Measurements from ENCODE around the gene GCH1. TPM values are rescaled to one million over a fixed set of nuclear protein-coding genes. Genes with fewer than 3 reads are reported as not detected.

Gene GCH1
- total RNA-seq, 4 donors from 2014 or later = 2.2 to 5.0 (median 3.7) TPM

DNA sequence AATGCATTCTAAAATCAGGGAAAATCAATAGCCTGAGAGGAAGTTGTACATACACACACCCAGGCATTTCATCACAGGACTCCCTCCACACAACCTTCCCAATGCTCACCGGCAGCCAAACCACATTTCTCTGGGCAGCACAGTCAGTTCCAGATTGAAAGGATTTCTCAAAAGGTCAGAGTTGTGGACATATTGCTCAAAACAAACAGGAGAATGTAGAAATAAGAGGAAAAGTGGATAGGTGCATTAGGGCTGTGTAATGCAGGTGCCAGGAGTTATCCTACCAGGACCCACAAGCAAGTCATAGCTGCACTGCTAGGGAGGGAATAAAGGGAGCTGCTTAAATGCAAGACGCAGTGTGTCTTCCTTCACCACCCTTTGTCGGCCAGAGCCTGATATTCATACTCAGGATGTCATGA is 62.9 kb downstream of the GCH1 start:
- H3K36me3 ChIP-seq = no peaks in the 10 kb centered on the region
- ATAC-seq = peak; percentile 86
- TF ChIP-seq POLR2AphosphoS5 (IDR thresholded peaks at IDR 0.05) (peak; percentile 44), CTCF (IDR thresholded peaks at IDR 0.05) (no peak)
- H3K4me1 ChIP-seq = peaks cover 0 to 6% (median 0%) of the 10 kb centered on the region in 3 donors
- peak overlapping the region in 3 of 4 donors; percentile 4 to 44 (median 37) for H3K27ac ChIP-seq
- H3K4me3 ChIP-seq = no peak overlapping the region
- no peaks in the 10 kb centered on the region for H3K9me3 ChIP-seq
- 25 to 44% methylated on average over 1 to 3 of the region's 3 CpGs for WGBS, 2 donors (ENCODE audit: low coverage in 1 of 2)
- H3K27me3 ChIP-seq = no peaks in the 10 kb centered on the region

DNA sequence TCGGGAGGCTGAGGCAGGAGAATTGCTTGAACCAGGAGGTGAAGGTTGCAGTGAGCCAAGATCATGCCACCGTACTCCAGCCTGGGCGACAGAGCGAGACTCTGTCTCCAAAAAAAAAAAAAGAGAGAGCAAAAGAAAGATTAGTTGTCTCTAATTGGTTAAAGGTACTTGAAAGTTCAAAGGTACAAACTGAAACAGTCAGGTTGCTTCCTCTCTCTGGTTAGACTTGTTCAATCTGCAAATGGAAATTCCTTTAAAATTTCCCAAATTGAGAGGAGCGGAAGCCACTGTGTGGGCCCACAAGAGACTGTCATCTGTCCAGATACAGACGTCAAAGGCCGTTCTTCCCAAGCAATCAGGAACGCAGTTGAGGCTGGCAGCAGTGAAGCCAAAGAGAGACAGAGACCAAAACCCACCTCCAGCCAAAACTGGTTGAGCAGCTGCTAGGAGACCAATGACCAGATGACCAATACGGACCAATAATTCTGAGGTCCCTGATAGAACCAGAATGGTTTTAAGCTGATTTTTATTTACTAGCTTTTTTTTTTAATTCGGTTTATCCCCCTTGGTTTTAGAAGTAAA is 63.6 kb downstream of the GCH1 start:
- H3K4me3 ChIP-seq = no peak overlapping the region
- WGBS, 2 donors (ENCODE audit: low coverage in 1 of 2) = 89 to 90% methylated on average over 9 of the region's 10 CpGs
- no peaks in the 10 kb centered on the region for H3K36me3 ChIP-seq
- no peak for ATAC-seq
- TF ChIP-seq EP300 (IDR thresholded peaks at IDR 0.05) (no peak), CTCF (IDR thresholded peaks at IDR 0.05) (no peak), POLR2A (IDR thresholded peaks at IDR 0.05) (no peak), POLR2AphosphoS5 (IDR thresholded peaks at IDR 0.05) (no peak)
- peaks cover 0 to 6% (median 0%) of the 10 kb centered on the region in 3 donors for H3K4me1 ChIP-seq
- H3K27me3 ChIP-seq = no peaks in the 10 kb centered on the region
- no peak overlapping the region for H3K27ac ChIP-seq
- H3K9me3 ChIP-seq = no peaks in the 10 kb centered on the region

DNA sequence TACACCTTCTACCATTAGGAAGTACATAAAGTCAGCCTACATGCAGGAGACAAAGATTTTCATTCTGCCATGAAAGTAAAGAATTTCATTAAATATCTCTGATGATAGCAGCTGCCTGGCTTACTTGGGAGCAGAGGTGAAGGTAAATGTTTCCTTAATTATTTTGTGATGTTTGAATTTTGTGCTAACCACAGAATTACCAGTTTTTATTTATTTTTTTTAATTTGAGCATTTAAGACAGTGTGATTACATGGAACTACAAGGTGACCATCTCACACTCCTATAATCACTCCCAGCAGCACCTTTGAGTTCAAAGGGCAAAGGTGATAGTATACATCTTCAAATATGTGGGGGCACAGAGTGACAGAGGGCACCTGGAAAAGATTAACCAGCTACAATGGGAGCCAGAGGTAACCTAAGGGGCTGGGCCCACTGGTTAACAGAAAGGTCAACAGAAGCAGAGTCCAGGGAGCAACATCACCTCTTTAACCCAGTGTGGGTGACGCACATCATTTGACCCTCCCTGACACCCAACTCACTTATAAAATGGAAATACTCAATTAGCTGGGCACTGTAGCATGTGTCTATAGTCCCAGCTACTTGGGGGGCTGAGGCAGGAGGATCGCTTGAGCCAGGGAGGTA is 65.0 kb downstream of the GCH1 start:
- H3K27ac ChIP-seq = no peak overlapping the region
- WGBS, 2 donors (ENCODE audit: low coverage in 1 of 2) = 84 to 100% methylated on average over 1 to 2 of the region's 2 CpGs
- ATAC-seq = no peak
- no peaks in the 10 kb centered on the region for H3K9me3 ChIP-seq
- H3K4me1 ChIP-seq = peaks cover 0 to 6% (median 0%) of the 10 kb centered on the region in 3 donors
- H3K27me3 ChIP-seq = no peaks in the 10 kb centered on the region
- TF ChIP-seq POLR2A (IDR thresholded peaks at IDR 0.05) = no peak
- no peak for TF ChIP-seq CTCF (IDR thresholded peaks at IDR 0.05)
- no peak for TF ChIP-seq EP300 (IDR thresholded peaks at IDR 0.05)
- no peak for TF ChIP-seq POLR2AphosphoS5 (IDR thresholded peaks at IDR 0.05)
- no peaks in the 10 kb centered on the region for H3K36me3 ChIP-seq
- H3K4me3 ChIP-seq = no peak overlapping the region

DNA sequence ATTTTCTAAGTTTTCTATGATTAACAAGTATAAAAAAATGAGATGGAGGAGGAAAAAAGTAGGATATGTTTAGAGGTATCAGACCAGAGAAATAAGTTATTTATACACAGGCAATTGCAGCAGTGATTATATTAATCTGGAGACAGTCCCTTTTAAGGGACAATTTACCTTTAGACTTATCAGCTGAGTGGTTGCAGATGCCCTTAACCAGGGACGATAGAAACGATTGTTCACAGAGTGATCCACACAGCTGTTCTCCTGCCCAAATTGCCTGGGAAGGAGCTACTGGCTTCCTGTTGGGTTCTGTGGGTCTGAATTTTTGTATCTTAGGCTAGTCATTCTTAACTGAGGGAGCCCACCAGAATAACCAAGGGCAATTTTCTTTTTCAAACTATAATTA is 66.4 kb downstream of the GCH1 start:
- no peak for ATAC-seq
- no peaks in the 10 kb centered on the region for H3K36me3 ChIP-seq
- TF ChIP-seq EP300 (IDR thresholded peaks at IDR 0.05) (no peak), CTCF (IDR thresholded peaks at IDR 0.05) (no peak), POLR2A (IDR thresholded peaks at IDR 0.05) (no peak)
- H3K4me3 ChIP-seq = no peak overlapping the region
- no peaks in the 10 kb centered on the region for H3K9me3 ChIP-seq
- no peaks in the 10 kb centered on the region for H3K27me3 ChIP-seq
- H3K27ac ChIP-seq = no peak overlapping the region
- peaks cover 0 to 6% (median 0%) of the 10 kb centered on the region in 3 donors for H3K4me1 ChIP-seq
- WGBS, 2 donors (ENCODE audit: low coverage in 1 of 2) = 34% methylated on average over 2 of the region's 2 CpGs; no CpG with 5 or more reads in 1 of the 2 donors

GRCh38 chr14:54834727-54835126 is 67.9 kb downstream of the GCH1 start:
- H3K9me3 ChIP-seq = no peaks in the 10 kb centered on the region
- no peak overlapping the region for H3K27ac ChIP-seq
- WGBS, 2 donors (ENCODE audit: low coverage in 1 of 2) = 85 to 91% methylated on average over 4 to 6 of the region's 6 CpGs
- ATAC-seq = no peak
- H3K4me3 ChIP-seq = no peak overlapping the region
- H3K27me3 ChIP-seq = no peaks in the 10 kb centered on the region
- H3K4me1 ChIP-seq = peaks cover 0 to under 1% (median 0%) of the 10 kb centered on the region in 3 donors
- TF ChIP-seq POLR2A (IDR thresholded peaks at IDR 0.05) = no peak
- TF ChIP-seq CTCF (IDR thresholded peaks at IDR 0.05) = no peak
- no peak for TF ChIP-seq EP300 (IDR thresholded peaks at IDR 0.05)
- no peak for TF ChIP-seq POLR2AphosphoS5 (IDR thresholded peaks at IDR 0.05)
- no peaks in the 10 kb centered on the region for H3K36me3 ChIP-seq

Measured in gastroesophageal sphincter (tissue), 4 donors.